Spleen (tissue), 11 donors: Measurements from ENCODE around the gene RNF133. TPM values are rescaled to one million over a fixed set of nuclear protein-coding genes. Genes with fewer than 3 reads are reported as not detected.

ENCODE experiments used
- DNase-seq: peaks from one replicate; pipeline ENCODE4 v3.0.0-alpha.2; 2020
- H3K27ac ChIP-seq, 8 donors: fragments of 200-600 bp; sonication (generic) in 7 of 8; 1 replicate in 4 of 8; 2 replicates in 4 of 8; pipeline versions ENCODE4 v1.5.0 to v1.8.0; 2016 to 2021; ENCODE audit warnings: inconsistent platforms in 4 of 8, mild to moderate bottlenecking in 4 of 8, moderate library complexity in 1 of 8
- H3K27me3 ChIP-seq, 7 donors: fragments of 200-600 bp; sonication (generic) in 6 of 7; replicated peaks in 1 of 7; 1 replicate in 4 of 7; 2 replicates in 3 of 7; pipeline versions ENCODE4 v1.5.0 to v1.8.0; 2016 to 2021; ENCODE audit warnings: inconsistent platforms in 3 of 7, mild to moderate bottlenecking in 1 of 7
- H3K36me3 ChIP-seq, 6 donors: fragments of 200-600 bp; sonication (generic) in 5 of 6; 1 replicate in 4 of 6; 2 replicates in 2 of 6; pipeline versions ENCODE4 v1.5.0 to v1.8.0; 2016 to 2021; ENCODE audit warnings: inconsistent platforms in 2 of 6
- H3K4me1 ChIP-seq, 6 donors: fragments of 200-600 bp; sonication (generic) in 5 of 6; 1 replicate in 3 of 6; 2 replicates in 3 of 6; pipeline versions ENCODE4 v1.5.0 to v1.8.0; 2016 to 2021; ENCODE audit warnings: inconsistent platforms in 3 of 6
- H3K4me3 ChIP-seq, 8 donors: fragments of 200-600 bp; sonication (generic) in 7 of 8; 1 replicate in 4 of 8; 2 replicates in 4 of 8; pipeline versions ENCODE4 v1.5.0 to v1.8.0; 2016 to 2021; ENCODE audit warnings: inconsistent platforms in 4 of 8, mild to moderate bottlenecking in 4 of 8, moderate library complexity in 2 of 8
- H3K9me3 ChIP-seq, 8 donors: fragments of 200-600 bp; sonication (generic) in 7 of 8; 1 replicate in 4 of 8; 2 replicates in 4 of 8; pipeline versions ENCODE4 v1.5.0 to v1.8.0; 2016 to 2021; ENCODE audit warnings: inconsistent platforms in 4 of 8
- POLR2A ChIP-seq, 3 donors: fragments of 450-650 bp; IDR thresholded peaks; one replicate each; pipeline ENCODE4 v1.5.1; 2017; ENCODE audit warnings: antibody characterized with exemption in 3 of 3, mild to moderate bottlenecking in 1 of 3
- POLR2AphosphoS5 ChIP-seq, 3 donors: sonication (generic); formaldehyde crosslinking; IDR thresholded peaks; one replicate each; pipeline ENCODE4 v1.5.1; 2017; ENCODE audit warnings: antibody characterized with exemption in 3 of 3
- WGBS, 5 donors: extraction: QIAGEN DNeasy Blood & Tissue Kit in 3 of 5; methylation state at CpG; one replicate each; pipeline versions ENCODE4 v1.1.5 to v1.1.7; 2013 to 2018; 5-methylcytosine and 5-hydroxymethylcytosine counted together
- intact Hi-C: fragments of 100-400 bp; cut with DNase I; formaldehyde crosslinking; loops from one replicate; pipeline ENCODE4 v1.15.0; 2023; ENCODE audit warnings: low total_unique reads
- polyA plus RNA-seq, 3 donors: library from polyadenylated mRNA; stranded (reverse); fragments of 200-250 nt; gene quantifications; one replicate each; pipeline ENCODE4 v1.2.1, GENCODE V29; 2013
- total RNA-seq, 7 donors: library from RNA; depleted of rRNA in 3 of 7; stranded (reverse); fragments of >200 nt in 3 of 7; fragmentation: NEBNext Ultra II Directional in 4 of 7; extraction: Animal tissue kit (Norgen Biotek cat#: 25700) in 4 of 7; gene quantifications; one replicate each; pipeline versions ENCODE4 v1.1.0 to v1.2.1, GENCODE V29; 2016 to 2021
- TF ChIP-seq, protein P1 (sequence below), 11 experiments: fragments of 200-600 bp in 7 of 11; fragments of 450-650 bp in 4 of 11; sonication (generic) in 4 of 11; IDR thresholded peaks in 8 of 11; conservative IDR thresholded peaks in 3 of 11; 1 replicate in 7 of 11; 2 replicates in 4 of 11; pipeline versions ENCODE4 v1.4.0 to v1.8.0; 2016 to 2021; ENCODE audit warnings: antibody characterized with exemption in 11 of 11, inconsistent platforms in 4 of 11, mild to moderate bottlenecking in 1 of 11
- donor health status: healthy with polysubstance abuse.
- donor health status: DM: no; HTN: no; CAD: no; lungs with moderate emphysema.
- donor health status: DM: no; HTN: no; CAD: no.
- donor health status: Bipolar disorder and iron deficiency.
- donor health status: healthy.
- donor health status: DM: no; HTN: no; CAD: no.
- donor health status: DM: yes; HTN: yes; CAD: no.

Gene RNF133
- total and polyA plus RNA-seq, 10 donors = 0.37 to 2.4 (median 1.2) TPM; not detected in 3

GRCh38 chr7:122663733-122664132 lies 35.2 kb downstream of the RNF133 start:
- DNase-seq = no peak
- no peaks in the 10 kb centered on the region for H3K4me1 ChIP-seq
- H3K27me3 ChIP-seq = no peaks in the 10 kb centered on the region
- WGBS, 5 donors = 73 to 92% (median 79%) methylated on average over 2 of the region's 2 CpGs
- TF ChIP-seq, protein P1, sequence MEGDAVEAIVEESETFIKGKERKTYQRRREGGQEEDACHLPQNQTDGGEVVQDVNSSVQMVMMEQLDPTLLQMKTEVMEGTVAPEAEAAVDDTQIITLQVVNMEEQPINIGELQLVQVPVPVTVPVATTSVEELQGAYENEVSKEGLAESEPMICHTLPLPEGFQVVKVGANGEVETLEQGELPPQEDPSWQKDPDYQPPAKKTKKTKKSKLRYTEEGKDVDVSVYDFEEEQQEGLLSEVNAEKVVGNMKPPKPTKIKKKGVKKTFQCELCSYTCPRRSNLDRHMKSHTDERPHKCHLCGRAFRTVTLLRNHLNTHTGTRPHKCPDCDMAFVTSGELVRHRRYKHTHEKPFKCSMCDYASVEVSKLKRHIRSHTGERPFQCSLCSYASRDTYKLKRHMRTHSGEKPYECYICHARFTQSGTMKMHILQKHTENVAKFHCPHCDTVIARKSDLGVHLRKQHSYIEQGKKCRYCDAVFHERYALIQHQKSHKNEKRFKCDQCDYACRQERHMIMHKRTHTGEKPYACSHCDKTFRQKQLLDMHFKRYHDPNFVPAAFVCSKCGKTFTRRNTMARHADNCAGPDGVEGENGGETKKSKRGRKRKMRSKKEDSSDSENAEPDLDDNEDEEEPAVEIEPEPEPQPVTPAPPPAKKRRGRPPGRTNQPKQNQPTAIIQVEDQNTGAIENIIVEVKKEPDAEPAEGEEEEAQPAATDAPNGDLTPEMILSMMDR (IDR thresholded peaks at IDR 0.05 in 8 of 11, conservative IDR thresholded peaks at IDR 0.05 in 3 of 11) = no peak
- TF ChIP-seq POLR2AphosphoS5 (IDR thresholded peaks at IDR 0.05) (no peak), POLR2A (IDR thresholded peaks at IDR 0.05) (no peak)
- no peak overlapping the region for H3K4me3 ChIP-seq
- H3K27ac ChIP-seq = no peak overlapping the region
- intact Hi-C loops = no loop called here
- no peaks in the 10 kb centered on the region for H3K9me3 ChIP-seq
- H3K36me3 ChIP-seq = no peaks in the 10 kb centered on the region

- peaks cover 0 to 3% (median 0%) of the 10 kb centered on the region in 8 donors for H3K9me3 ChIP-seq
- no peaks in the 10 kb centered on the region for H3K36me3 ChIP-seq
- intact Hi-C loops = no loop called here
- no peaks in the 10 kb centered on the region for H3K4me1 ChIP-seq
- TF ChIP-seq POLR2A (IDR thresholded peaks at IDR 0.05) (no peak), POLR2AphosphoS5 (IDR thresholded peaks at IDR 0.05) (no peak)
- TF ChIP-seq, protein P1 (IDR thresholded peaks at IDR 0.05 in 8 of 11, conservative IDR thresholded peaks at IDR 0.05 in 3 of 11) = no peak
- H3K27me3 ChIP-seq = no peaks in the 10 kb centered on the region
- no peak overlapping the region for H3K27ac ChIP-seq
- DNase-seq = no peak
- WGBS, 5 donors = 72 to 82% (median 79%) methylated on average over 2 of the region's 2 CpGs
- H3K4me3 ChIP-seq = no peak overlapping the region
Measured at GRCh38 chr7:122658856-122659255, 40.1 kb downstream of the RNF133 start.

DNA sequence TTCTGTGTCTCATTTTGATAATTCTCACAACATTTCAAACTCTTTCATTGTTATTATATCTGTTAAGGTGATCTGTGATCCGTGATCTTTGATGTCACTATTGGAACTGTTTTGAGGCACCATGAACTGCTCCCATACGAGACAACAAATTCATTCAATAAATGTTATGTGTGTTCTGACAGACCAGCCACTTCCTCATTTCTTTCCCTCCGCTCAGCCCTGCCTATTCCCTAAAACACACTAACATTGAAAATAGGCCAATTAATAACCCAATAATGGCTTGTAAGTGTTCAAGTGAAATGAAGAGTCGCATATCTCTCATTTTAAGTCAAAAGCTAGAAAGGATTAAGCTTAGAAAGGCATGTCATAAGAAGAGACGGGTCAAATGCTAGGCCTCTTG lies 45.2 kb downstream of the RNF133 start:
- no peaks in the 10 kb centered on the region for H3K36me3 ChIP-seq

DNA sequence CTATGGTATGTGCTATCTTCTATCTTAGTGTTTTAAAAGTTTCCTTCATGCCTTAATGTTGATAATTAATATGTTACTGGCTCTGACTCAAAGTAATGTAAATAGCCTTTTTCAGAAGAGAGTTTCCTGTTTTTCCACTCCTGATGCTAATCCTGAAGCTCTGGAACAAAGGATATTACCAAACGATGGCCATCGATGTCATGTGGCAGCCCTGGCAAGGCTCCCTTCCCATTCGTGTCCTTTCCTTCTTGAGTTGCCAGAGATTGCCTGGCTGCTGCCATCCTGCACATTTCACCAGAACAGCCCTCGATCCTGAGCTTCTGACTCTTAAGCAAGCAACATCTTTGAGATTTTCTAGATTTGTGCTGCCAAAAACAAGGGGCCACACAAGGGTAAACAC lies 46.0 kb downstream of the RNF133 start:
- Histone ChIP-seq H3K27me3 (no peaks in the 10 kb centered on the region), H3K27ac (no peak overlapping the region), H3K4me1 (no peaks in the 10 kb centered on the region), H3K4me3 (no peak overlapping the region), H3K36me3 (no peaks in the 10 kb centered on the region), H3K9me3 (peaks cover 0 to 3% (median 0%) of the 10 kb centered on the region in 8 donors)
- intact Hi-C loops = no loop called here
- TF ChIP-seq POLR2A (IDR thresholded peaks at IDR 0.05) = no peak
- TF ChIP-seq, protein P1 (IDR thresholded peaks at IDR 0.05 in 8 of 11, conservative IDR thresholded peaks at IDR 0.05 in 3 of 11) = no peak
- no peak for TF ChIP-seq POLR2AphosphoS5 (IDR thresholded peaks at IDR 0.05)
- DNase-seq = no peak
- WGBS, 5 donors = 44 to 70% (median 56%) methylated on average over 4 of the region's 4 CpGs

More for the DNA sequence above, 45.2 kb downstream of the RNF133 start:
- intact Hi-C loops = no loop called here
- no peak for TF ChIP-seq POLR2A (IDR thresholded peaks at IDR 0.05)
- no peak for TF ChIP-seq POLR2AphosphoS5 (IDR thresholded peaks at IDR 0.05)
- TF ChIP-seq, protein P1 (IDR thresholded peaks at IDR 0.05 in 8 of 11, conservative IDR thresholded peaks at IDR 0.05 in 3 of 11) = no peak
- H3K9me3 ChIP-seq = peaks cover 0 to 3% (median 0%) of the 10 kb centered on the region in 8 donors
- no peak for DNase-seq
- H3K27ac ChIP-seq = no peak overlapping the region
- H3K4me1 ChIP-seq = no peaks in the 10 kb centered on the region
- 66 to 75% (median 74%) methylated on average over 5 of the region's 5 CpGs for WGBS, 5 donors
- no peak overlapping the region for H3K4me3 ChIP-seq
- H3K27me3 ChIP-seq = no peaks in the 10 kb centered on the region
